Measurements from ENCODE around the gene BCHE. TPM values are rescaled to one million over a fixed set of nuclear protein-coding genes. Genes with fewer than 3 reads are reported as not detected.
"Not testable (repeated sequence)": the region's sequence is repeated elsewhere in the genome, so short reads cannot be mapped to it uniquely, and the experiment has no call there.

Gene BCHE
- polyA plus RNA-seq, 2 of the 4 experiments (the other 2 are of a cell fraction): 2.8 to 5.5 TPM

GRCh38 chr3:165815682-165816081, 21.5 kb downstream of the BCHE start:
- DNase-seq (ENCODE audit: low read depth in 1 of 2, low spot score in 1 of 2) (no peak), ATAC-seq (no peak), FAIRE-seq (no peak)
- Histone ChIP-seq H3K4me1 (no peaks in the 10 kb centered on the region), H3K9me3 (no peaks in the 10 kb centered on the region), H3K4me3 (no peak overlapping the region), H3K4me2 (no peak overlapping the region), H3K27ac (no peak overlapping the region)
- ChIA-PET CTCF (no interaction called here), POLR2A (no interaction called here)
- 60% methylated on average over 2 of the region's 2 CpGs for WGBS (ENCODE audit: missing lambda C conversion rate)
- no peak for TF ChIP-seq BHLHE40 (IDR thresholded peaks at IDR 0.05; ENCODE audit: low read depth, low read length)
- no peak for TF ChIP-seq NFE2L2 (conservative IDR thresholded peaks at IDR 0.05; ENCODE audit: low read length)
- no peak for TF ChIP-seq FOXS1 (CRISPR knock-in tag; IDR thresholded peaks at IDR 0.05)

- ATAC-seq (no peak), DNase-seq (ENCODE audit: low read depth in 1 of 2, low spot score in 1 of 2) (no peak), FAIRE-seq (no peak)
- TF ChIP-seq NR3C1 (IDR thresholded peaks at IDR 0.05): no peak
- no peak for TF ChIP-seq CBX2 (IDR thresholded peaks at IDR 0.05; ENCODE audit: borderline replicate concordance, low read depth)
- TF ChIP-seq BCL3 (IDR thresholded peaks at IDR 0.05): no peak
- no peak for TF ChIP-seq HOXB13 (CRISPR knock-in tag; IDR thresholded peaks at IDR 0.05; ENCODE audit: low read depth)
- no peak for TF ChIP-seq CHD4 (IDR thresholded peaks at IDR 0.05; ENCODE audit: borderline replicate concordance)
- TF ChIP-seq NFE2L2 (conservative IDR thresholded peaks at IDR 0.05; ENCODE audit: low read length): no peak
- TF ChIP-seq ATOH8 (CRISPR knock-in tag; IDR thresholded peaks at IDR 0.05; ENCODE audit: low read depth): no peak
- Histone ChIP-seq H3K27ac (no peak overlapping the region), H3K4me3 (no peak overlapping the region), H3K4me2 (no peak overlapping the region), H3K9me3 (no peaks in the 10 kb centered on the region), H3K4me1 (no peaks in the 10 kb centered on the region)
- POLR2A ChIA-PET: no interaction called here
- 18% methylated on average over 1 of the region's 1 CpG for WGBS (ENCODE audit: missing lambda C conversion rate)
- CTCF ChIA-PET: no interaction called here
Measured at GRCh38 chr3:165814380-165814779, 22.8 kb downstream of the BCHE start.

- H3K4me3 ChIP-seq; ATAC-seq; H3K27ac ChIP-seq; POLR2A ChIA-PET; H3K9me3 ChIP-seq; CTCF ChIA-PET; H3K4me1 ChIP-seq; FAIRE-seq; H3K4me2 ChIP-seq; DNase-seq (ENCODE audit: low read depth in 1 of 2, low spot score in 1 of 2): not testable (repeated sequence)
- WGBS (ENCODE audit: missing lambda C conversion rate): 89% methylated on average over 15 of the region's 15 CpGs
Measured at GRCh38 chr3:165807937-165808336, 29.3 kb downstream of the BCHE start.

GRCh38 chr3:165805946-165806561, 31.2 kb downstream of the BCHE start:
- ChIA-PET POLR2A (no interaction called here), CTCF (no interaction called here)
- WGBS (ENCODE audit: missing lambda C conversion rate): 9% methylated on average over 5 of the region's 5 CpGs
- peaks cover 5% of the 10 kb centered on the region; the same call in 2 of the 3 replicates for H3K4me1 ChIP-seq
- FAIRE-seq (no peak), ATAC-seq (peak; percentile 71 to 83; a peak in 5 of 6 replicates), DNase-seq (ENCODE audit: low read depth in 1 of 2, low spot score in 1 of 2) (peak; percentile 4 to 17)
- no peaks in the 10 kb centered on the region for H3K9me3 ChIP-seq
- peak overlapping the region; percentile 38 for H3K4me3 ChIP-seq
- peak overlapping the region; percentile 82 for H3K4me2 ChIP-seq
- H3K27ac ChIP-seq: peak overlapping the region; percentile 44 to 66; a peak in 5 of 6 replicates
- TF ChIP-seq NPAS2 (CRISPR knock-in tag; IDR thresholded peaks at IDR 0.05; ENCODE audit: borderline replicate concordance) (no peak), CEBPB (IDR thresholded peaks at IDR 0.05) (no peak)

- ChIA-PET CTCF (no interaction called here), POLR2A (no interaction called here)
- WGBS (ENCODE audit: missing lambda C conversion rate): 61% methylated on average over 1 of the region's 1 CpG
- no peak overlapping the region for H3K4me2 ChIP-seq
- no peaks in the 10 kb centered on the region for H3K9me3 ChIP-seq
- TF ChIP-seq EHMT2 (IDR thresholded peaks at IDR 0.05; ENCODE audit: low read depth): no peak
- TF ChIP-seq SREBF2 (IDR thresholded peaks at IDR 0.05): no peak
- no peak for TF ChIP-seq MAX (IDR thresholded peaks at IDR 0.05)
- no peak for TF ChIP-seq SMC3 (IDR thresholded peaks at IDR 0.05)
- TF ChIP-seq ZFP36 (IDR thresholded peaks at IDR 0.05; ENCODE audit: borderline replicate concordance, partially characterized antibody): no peak
- TF ChIP-seq FOSL2 (IDR thresholded peaks at IDR 0.05): no peak
- TF ChIP-seq FOSL2 (CRISPR knock-in tag; IDR thresholded peaks at IDR 0.05): no peak
- TF ChIP-seq USF2 (IDR thresholded peaks at IDR 0.05): no peak
- TF ChIP-seq NFE2L2 (conservative IDR thresholded peaks at IDR 0.05; ENCODE audit: low read length): no peak
- no peak for TF ChIP-seq HDAC2 (IDR thresholded peaks at IDR 0.05)
- TF ChIP-seq ZC3H11A (IDR thresholded peaks at IDR 0.05): no peak
- no peak for TF ChIP-seq CBX8 (IDR thresholded peaks at IDR 0.05)
- no peak for TF ChIP-seq PHF8 (IDR thresholded peaks at IDR 0.05; ENCODE audit: borderline replicate concordance, low read depth)
- FAIRE-seq (no peak), DNase-seq (ENCODE audit: low read depth in 1 of 2, low spot score in 1 of 2) (no peak), ATAC-seq (no peak)
- no peak overlapping the region for H3K27ac ChIP-seq
- H3K4me1 ChIP-seq: peaks cover 5% of the 10 kb centered on the region; the same call in 2 of the 3 replicates
- no peak overlapping the region for H3K4me3 ChIP-seq
Measured at GRCh38 chr3:165803471-165803870, 33.8 kb downstream of the BCHE start.
